GM18868 (cell line): ENCODE results near the gene NINL.
"Not testable (repeated sequence)": the region's sequence is repeated elsewhere in the genome, so short reads cannot be mapped to it uniquely, and the experiment has no call there.

Source experiments
- ATAC-seq: cut with Tn5 transposase; IDR thresholded peaks from one replicate; pipeline ENCODE4 v1.9.1; 2021; ENCODE audit warnings: mild to moderate bottlenecking, moderate library complexity; ENCODE audit not compliant: unreplicated experiment

Gene NINL

DNA sequence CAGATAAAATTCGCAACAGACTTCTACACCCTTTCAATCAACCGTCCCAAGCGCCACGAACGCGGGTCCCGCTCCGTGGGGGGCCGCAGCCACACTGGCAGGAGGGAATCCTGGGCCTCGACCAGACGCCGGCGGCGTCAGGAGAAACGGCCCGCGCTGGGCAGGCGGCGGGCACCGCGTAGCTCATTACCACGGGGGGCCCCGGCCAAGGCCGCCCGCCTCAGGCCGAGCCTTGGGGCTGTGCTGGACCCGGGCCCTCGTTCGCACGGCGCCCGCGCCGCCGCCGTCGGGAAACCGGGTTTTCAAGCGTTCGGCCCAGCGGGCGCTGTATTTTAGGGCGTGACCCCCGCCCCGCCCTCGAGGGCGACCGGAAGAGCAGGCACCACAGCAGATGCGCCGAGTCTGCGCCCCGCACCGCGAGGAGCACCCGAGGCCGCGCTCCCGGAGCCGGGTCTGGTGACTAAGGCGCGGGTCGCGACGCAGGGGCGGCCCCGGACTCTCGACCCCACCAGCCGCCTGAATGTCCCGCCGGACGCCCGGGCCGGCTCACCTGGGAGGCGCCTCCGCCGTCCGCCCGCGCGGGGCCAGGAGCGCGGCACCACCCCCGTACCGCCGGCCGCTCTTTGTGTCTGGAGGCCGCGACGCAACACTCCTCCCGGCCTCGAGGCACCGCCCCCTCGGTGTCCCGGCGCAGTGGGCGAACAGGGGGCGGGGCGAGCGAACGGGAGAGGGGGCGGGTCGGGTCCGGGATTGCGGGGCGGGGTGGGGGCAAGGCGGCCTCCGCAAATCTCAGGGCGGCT, at the start of gene NINL:
Gene NINL, minus strand, starts transcription at position 627 of the 800 bp plus-strand sequence. CDS start 58,944 bp downstream, outside the sequence.
- peak; percentile 71 for ATAC-seq

DNA sequence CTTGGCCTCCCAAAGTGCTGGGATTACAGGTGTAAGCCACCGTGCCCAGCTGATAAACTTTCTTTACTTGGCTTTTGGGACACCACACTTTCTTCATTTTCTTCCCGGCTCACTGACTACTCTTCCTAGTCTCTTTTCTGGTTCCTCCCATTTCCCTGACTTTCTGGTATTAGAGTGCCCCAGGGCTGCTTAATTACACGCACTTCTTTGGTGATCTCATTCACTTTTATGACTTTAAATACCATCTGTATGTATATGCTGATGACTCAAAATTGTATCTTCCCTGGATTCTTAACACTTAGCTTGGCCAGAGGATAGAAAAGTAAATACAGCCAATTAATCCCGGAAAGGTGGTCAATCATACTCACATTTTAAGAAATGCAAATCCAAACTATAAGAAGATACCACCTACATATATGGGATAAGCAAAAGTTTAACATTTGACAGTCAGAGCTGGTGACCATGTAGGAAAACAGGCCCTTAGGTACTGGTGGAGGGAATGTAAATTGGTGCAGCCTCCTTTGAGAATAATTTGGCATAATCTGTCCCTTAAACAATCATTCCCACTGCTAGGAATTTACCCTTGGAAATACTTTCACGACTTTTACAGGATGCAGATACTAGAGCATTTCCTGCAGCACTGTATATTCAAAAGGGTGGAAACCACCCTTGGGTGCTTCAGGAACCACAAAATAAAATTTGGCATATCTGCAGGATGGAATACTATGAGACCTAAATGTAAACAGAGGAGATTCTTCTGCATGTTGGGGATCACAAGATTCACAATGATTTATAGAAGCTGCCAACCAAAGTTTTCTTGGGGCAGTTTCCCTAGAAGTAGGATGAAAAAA, 47.8 kb upstream of the NINL start:
- ATAC-seq = no peak

DNA sequence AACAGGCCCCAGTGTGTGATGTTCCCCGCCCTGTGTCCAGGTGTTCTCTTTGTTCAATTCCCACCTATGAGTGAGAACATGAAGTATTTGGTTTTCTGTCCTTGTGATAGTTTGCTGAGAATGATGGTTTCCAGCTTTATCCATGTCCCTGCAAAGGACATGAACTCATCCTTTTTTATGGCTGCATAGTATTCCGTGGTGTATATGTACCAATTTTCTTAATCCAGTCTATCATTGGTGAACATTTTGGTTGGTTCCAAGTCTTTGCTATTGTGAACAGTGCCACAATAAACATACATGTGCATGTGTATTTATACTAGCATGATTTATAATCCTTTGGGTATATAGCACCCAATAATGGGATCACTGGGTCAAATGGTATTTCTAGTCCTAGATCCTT, 45.3 kb upstream of the NINL start:
- ATAC-seq = not testable (repeated sequence)

DNA sequence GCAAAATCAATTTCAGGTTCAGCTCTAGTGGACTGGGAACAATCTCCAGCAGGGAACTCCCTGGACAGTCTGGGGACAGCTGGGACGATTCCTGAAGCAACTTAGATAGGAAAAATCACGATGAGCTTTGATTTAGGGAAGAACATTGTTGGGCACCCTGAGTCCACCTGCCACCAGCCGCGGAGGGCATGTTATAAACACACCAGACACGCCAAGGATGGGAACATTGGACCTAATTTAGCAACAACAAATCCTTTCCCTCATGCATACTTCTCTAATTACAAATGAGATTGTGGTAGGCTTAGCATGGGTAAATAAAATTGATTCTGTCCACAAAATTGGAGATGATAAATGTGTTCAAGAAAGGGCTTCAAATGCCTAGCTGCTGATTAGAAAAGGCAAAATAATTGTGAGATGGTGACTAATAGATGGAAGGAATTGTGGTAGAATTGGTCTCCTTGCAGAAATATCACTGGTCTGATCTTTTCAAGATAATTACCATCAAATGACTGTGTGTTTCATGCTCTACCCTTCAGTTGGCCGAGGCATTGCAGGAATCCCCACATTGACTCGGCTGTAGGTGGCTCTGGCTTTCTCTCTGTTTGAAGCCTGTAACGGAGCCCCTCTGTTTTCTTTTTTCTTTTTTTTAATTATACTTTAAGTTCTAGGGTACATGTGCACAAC, 44.6 kb upstream of the NINL start:
- ATAC-seq = no peak

DNA sequence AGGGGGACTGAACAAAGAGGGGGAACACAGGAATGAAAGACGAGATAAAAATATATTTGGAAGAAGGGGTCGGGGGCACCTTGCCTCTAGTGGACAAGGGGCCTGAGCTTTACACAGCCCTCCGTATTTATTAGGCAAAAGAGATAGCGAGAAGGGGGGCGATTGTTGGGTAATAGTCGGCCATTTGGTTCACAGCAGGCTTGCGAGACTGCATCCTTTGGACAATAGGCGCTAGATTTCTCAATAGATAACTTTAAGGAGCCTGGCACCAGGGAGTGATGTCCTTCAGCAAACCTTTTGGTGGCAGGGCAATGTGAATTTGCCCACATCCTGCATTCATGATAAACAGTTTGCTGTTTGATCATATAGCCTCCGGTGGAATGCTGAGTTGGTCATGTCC, 41.4 kb upstream of the NINL start:
- no peak for ATAC-seq

DNA sequence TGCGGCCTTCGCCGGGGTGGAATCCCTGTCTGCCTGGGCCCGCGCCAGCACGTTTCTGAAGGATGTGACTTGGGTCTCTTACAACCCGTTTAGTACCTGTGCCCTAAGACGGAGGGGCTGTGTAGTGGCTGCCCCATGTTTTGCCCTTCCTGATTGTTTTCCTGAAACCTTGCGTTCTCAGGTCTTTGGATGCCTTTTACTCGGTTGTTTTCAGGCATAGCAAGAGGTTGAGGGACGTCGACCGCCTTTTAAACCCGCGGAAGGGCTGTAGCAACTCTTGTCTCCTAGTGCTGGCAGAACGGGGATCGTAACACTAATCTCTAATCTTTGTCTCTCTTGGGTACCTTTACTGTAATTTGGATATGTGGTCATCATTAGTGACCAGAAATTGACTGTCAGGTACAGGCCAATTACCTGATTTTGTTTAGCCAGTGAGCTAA, 39.2 kb upstream of the NINL start:
- no peak for ATAC-seq

DNA sequence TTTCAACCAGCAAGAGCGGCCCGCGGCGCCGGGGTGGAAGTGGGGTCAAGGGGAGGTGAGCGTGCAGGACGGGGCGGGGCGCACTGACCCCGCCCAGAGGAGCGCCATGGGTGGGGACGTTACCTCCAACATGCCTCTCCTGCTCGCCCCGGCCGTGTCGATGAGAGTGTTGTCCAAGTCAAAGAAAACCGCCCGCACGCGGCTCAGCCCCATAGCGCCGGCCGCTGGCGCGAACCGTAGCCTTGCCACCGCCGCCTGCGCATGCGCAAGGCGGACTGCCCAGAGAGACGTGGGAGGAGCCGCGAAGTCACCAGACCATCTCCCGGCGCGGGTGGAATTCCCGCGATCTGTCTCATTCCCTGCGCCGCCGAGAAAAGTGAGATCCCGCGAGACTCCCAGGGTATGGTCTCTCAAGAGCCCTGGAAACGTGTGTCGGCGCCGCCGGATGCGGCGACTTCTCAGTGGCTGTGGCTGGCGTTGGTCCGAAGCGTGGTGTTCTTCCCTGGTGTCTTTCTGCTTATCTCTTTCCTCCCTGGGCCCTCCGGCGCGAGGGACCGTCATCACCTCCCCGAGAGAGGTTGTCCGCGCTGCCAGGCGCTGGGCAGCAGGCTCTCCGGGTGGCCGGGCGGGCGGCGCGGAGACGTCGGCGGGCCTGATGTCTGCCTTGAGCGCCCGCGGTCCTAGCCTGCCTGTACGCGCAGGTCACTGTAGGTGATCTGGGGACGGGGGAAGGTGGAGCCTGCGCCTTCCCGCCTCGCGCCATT, 38.6 kb upstream of the NINL start, which contains the start of gene NANP:
Gene NANP, minus strand, starts transcription at position 279 of the 764 bp plus-strand sequence. Its CDS starts 66 bp downstream, at position 213.
- ATAC-seq = peak; percentile 82

DNA sequence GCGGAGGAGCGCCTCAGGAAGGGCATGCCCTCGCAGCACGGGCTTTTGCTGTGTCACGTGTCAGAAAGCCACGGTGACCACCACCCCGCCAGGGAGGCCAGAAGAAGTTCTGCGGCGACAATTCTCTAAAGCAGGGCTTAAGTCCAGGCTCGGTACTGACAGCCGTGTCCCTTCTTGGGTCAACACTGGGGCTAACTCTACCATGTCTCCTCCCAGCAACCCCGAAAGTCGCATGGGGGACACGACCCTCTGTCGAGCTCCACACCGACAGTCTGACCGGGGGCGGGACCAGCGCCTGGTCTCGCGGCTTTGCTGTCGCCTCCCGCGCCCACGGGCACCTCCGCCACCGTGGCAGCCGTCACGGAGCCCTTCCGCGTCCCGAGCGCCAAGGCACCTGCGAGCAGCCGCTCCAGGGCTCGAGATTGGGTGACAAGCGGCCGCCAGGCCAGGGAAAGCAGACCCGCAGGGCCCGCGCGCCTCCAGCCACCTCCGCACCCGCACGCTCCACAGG, 37.9 kb upstream of the NINL start:
- ATAC-seq = peak; percentile 3

DNA sequence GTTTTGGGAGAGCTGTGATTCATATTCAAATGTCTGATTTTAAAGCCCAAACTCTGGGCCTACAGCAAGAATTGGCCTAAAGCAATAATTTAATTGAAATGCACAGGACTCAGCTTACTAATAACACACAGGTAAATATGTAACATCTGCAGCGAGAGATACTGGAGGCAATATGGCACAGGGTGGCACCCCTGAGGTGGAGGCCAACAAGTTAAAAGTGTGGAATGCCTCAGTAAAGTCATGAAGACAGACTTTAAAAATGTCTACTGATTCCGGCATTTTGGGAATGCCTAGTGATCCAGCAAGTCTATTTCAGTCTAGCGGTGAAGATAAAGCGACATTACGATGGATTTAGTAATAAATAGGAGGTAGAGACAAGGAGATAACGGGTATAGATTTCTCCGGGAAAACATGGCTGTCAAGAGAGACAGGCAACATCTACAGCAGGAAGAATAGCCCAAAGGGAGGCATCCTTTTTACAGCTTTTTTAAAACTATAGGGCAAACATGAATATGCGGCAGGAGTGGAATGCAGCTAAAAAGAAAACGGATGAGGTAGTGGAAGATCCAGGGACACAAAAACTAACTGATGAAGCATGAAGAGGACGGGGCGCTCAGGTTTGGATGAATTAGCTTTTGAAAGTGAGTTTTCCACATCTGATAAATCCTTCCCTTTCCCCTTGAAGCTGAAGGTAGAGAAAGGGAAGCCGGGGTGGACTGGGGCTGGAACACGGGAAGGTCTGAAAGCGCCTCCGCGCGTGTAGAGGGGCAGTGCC, 37.3 kb upstream of the NINL start:
- ATAC-seq = no peak

DNA sequence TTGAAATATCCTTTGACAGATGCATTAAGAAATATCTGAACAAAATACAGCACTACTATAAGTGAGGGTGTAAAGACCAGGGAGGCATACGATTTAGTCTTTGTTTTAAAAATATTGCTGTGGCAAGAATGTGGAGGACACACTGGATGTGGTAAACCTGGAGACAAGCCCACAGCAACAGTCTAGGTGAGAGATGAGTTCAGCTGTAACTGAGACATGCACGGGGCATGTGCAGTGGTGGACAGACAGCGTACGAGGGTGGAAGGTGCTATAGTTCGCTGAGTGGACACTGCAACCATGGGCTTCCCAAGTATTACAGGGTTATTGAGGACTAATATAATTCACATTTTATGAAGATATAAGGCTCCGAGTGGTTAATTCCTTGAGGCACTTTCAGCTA, 36.7 kb upstream of the NINL start:
- no peak for ATAC-seq

DNA sequence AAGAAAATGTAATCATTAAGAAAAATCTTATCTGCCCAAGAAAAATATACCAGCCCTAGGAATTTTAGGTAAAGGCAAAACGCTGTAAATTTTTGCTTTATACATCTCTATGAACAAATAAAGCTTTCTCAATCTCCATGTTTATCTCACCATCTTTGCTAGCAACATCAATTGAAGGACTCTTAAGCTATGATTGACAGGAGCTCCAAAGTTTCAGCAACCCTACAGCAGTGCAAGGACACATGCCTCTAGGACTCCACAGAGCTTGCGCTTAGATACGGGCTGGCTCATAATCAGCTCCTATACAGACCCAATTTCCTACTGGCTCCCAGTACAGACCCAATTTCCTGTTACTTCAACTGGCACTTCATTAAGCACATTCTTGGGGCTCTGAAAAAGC, 34.2 kb upstream of the NINL start:
- ATAC-seq = no peak

DNA sequence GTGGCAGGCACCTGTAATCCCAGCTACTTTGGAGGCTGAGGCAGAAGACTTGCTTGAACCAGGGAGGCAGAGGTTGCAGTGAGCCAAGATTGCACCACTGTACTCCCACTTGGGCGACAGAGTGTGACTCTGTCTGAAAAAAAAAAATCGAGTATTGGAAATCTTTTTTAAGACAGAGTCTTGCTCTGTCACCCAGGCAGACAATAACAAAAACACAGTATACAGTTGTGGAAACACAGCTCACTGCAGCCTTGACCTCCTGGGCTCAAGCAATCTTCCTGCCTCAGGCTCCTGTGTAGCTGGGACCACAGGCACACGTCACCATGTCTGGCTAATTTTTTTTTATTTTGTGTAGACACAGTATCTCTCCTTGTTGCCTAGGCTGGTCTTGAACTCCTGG, 23.4 kb upstream of the NINL start:
- ATAC-seq = no peak

DNA sequence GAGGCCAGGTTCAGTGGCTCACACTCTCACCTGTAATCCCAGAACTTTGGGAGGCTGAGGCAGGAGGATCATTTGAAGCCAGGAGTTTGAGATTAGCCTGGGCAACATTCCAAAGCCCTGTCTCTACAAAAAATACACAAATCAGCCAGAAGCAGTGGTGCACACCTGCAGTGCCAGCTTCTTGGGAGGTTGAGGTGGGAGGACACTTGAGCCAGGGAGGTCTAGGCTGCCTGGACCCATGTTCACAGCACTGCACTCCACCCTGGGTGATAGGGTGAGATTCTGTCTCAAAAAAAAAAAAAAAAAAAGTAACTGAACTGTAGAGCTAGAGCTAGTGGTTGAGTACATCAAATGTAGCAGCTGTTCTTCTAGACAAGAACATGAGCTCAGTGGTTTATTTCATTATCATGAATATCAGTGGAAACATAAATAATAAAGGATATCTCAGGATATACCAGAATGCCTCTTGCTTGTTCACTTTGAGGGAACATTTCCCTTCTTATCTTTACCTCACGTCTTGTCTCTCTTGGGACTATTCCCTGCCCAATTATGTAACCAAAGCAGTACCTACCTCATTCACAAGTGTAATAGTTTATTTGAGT, 20.9 kb upstream of the NINL start:
- no peak for ATAC-seq

DNA sequence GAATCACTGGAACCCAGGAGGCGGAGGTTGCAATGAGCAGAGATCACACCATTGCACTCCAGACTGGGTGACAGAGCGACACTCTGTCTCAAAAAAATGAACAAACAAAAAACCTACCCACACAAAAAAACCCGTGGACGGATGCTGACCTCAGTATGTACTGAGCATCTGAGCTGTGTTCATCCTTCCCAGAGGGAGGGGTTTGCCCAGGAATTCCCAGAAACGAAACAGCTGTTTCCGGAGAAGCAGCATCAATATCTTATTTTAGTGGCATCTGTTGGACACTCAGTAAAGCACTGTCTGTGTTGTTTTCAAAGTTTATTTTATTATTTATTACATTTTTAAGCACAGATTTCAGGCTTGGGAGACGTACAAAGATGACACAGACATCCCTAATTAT, 19.8 kb upstream of the NINL start:
- ATAC-seq = no peak

DNA sequence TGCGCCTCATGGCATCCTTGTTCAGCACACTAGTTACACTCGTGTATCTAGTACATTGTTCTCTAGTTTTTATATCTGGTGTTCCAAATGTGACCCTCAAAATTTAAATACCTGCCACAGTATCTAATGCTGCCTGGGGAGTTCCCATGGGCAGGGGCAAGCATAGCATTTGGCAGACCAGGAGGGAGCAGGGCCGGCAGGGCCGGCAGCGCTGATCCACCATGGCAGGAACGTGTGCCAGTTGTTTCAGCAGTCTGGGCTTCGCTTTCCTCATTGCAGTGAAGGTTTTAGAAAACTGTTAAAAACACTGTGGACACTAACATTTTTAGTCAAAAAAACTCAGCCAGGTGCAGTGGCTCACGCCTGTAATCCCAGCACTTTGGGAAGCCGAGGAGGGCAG, 19.3 kb upstream of the NINL start:
- no peak for ATAC-seq

DNA sequence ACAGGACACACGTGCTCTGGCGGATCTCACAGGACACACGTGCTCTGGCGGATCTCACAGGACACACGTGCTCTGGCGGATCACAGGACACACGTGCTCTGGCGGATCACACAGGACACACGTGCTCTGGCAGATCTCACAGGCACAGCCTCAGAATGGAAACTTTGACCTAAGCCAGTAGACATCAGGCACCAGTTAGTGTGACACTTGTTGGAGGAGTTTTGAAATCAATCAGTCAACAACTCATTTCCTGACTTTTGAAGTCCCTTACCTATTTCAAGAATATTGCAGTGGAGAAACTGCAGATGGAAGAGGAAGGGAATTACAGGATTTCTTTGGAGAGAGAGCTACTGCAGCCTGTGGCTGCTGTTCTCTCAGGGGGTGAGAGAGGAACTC, 17.6 kb upstream of the NINL start:
- not testable (repeated sequence) for ATAC-seq

DNA sequence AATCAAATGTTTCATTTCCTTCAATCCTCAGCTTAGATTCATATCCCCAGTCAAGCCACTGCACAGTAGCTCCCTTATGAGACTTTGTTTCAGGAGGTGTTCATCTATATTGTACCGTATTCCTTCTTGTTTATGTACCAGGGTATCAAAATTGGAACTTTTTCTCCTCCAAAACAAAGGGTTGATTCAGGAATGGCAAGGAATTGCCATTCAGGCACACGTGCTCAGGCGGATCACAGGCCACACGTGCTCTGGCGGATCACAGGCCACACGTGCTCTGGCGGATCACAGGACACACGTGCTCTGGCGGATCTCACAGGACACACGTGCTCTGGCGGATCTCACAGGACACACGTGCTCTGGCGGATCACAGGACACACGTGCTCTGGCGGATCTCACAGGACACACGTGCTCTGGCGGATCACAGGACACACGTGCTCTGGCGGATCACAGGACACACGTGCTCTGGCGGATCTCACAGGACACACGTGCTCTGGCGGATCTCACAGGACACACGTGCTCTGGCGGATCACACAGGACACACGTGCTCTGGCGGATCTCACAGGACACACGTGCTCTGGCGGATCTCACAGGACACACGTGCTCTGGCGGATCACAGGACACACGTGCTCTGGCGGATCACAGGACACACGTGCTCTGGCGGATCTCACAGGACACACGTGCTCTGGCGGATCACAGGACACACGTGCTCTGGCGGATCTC, 17.0 kb upstream of the NINL start:
- not testable (repeated sequence) for ATAC-seq

DNA sequence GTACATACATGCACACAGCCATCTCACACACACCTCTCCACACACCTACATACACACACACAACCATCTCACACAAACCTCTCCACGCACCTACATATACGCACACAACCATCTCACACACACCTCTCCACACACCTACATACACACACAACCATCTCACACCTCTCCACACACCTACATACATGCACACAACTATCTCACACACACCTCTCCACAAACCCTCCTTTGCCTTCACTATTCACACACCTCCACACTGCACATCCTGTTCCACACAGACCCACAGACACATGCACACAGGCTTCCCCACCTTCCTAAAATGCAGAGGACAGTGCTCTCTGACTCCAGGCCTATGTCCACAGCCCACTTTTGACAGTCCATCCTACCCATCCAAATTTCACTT, 16.3 kb upstream of the NINL start:
- no peak for ATAC-seq

DNA sequence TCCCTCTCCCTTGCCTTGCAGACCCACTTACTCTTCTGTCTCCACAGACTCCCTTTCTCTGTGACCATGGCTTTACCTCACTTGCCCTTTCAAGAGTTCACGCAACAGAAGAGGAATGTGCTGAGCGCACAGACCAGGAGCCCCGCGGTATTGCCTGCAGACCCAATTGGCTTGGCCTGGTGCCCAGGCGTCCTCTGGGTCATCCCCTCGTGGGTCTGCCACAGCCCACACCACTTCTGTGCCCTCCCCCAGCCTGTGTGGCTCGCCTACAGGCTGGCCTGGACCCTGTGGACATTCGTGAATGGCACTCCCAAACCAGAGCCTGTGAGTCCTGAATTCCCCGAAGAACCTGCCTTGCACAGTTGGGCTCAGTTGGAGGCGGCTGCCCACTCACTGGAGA, 15.3 kb upstream of the NINL start:
- ATAC-seq = no peak
